Ascending aorta (tissue), 2 donors: ENCODE results near the gene KRTAP2-4. TPM values are rescaled to one million over a fixed set of nuclear protein-coding genes. Genes with fewer than 3 reads are reported as not detected.
"Not testable (repeated sequence)": the region's sequence is repeated elsewhere in the genome, so short reads cannot be mapped to it uniquely, and the experiment has no call there.

Experiments
- DNase-seq, 2 donors: peaks; one replicate each; pipeline ENCODE4 v3.0.0-alpha.2; 2019; ENCODE audit warnings: low spot score in 2 of 2
- H3K27ac ChIP-seq, 2 donors: fragments of 200-600 bp; sonication (generic); one replicate each; pipeline ENCODE4 v1.5.1; 2016 to 2017; ENCODE audit warnings: mild to moderate bottlenecking in 1 of 2
- H3K27me3 ChIP-seq: fragments of 200-600 bp; sonication (generic); one replicate; pipeline ENCODE4 v1.5.1; 2017
- H3K36me3 ChIP-seq, 2 donors: fragments of 200-600 bp; sonication (generic); one replicate each; pipeline ENCODE4 v1.5.1; 2016
- H3K4me1 ChIP-seq, 2 donors: fragments of 200-600 bp; sonication (generic); one replicate each; pipeline ENCODE4 v1.5.1; 2016 to 2017; ENCODE audit warnings: mild to moderate bottlenecking in 1 of 2
- H3K4me3 ChIP-seq, 2 donors: fragments of 200-600 bp; sonication (generic); one replicate each; pipeline ENCODE4 v1.5.1; 2016 to 2017; ENCODE audit warnings: mild to moderate bottlenecking in 1 of 2
- H3K9me3 ChIP-seq, 2 donors: fragments of 200-600 bp; sonication (generic); one replicate each; pipeline ENCODE4 v1.5.1; 2016
- intact Hi-C: fragments of 100-400 bp; cut with DNase I; formaldehyde crosslinking; loops from one replicate; pipeline ENCODE4 v1.15.1; 2023
- total RNA-seq: library from RNA; depleted of rRNA; stranded (reverse); fragments of >200 nt; gene quantifications from one replicate; pipeline ENCODE4 v1.1.0, GENCODE V29; 2016
- TF ChIP-seq, protein P1 (sequence below), 3 experiments: fragments of 200-600 bp in 2 of 3; fragments of 450-650 bp in 1 of 3; sonication (generic) in 2 of 3; IDR thresholded peaks; one replicate each; pipeline ENCODE4 v1.5.1; 2016 to 2019; ENCODE audit warnings: antibody characterized with exemption in 3 of 3, mild to moderate bottlenecking in 1 of 3, moderate library complexity in 1 of 3

The KRTAP2-4 gene, protein sequence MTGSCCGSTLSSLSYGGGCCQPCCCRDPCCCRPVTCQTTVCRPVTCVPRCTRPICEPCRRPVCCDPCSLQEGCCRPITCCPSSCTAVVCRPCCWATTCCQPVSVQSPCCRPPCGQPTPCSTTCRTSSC
- total RNA-seq, result not detected

DNA sequence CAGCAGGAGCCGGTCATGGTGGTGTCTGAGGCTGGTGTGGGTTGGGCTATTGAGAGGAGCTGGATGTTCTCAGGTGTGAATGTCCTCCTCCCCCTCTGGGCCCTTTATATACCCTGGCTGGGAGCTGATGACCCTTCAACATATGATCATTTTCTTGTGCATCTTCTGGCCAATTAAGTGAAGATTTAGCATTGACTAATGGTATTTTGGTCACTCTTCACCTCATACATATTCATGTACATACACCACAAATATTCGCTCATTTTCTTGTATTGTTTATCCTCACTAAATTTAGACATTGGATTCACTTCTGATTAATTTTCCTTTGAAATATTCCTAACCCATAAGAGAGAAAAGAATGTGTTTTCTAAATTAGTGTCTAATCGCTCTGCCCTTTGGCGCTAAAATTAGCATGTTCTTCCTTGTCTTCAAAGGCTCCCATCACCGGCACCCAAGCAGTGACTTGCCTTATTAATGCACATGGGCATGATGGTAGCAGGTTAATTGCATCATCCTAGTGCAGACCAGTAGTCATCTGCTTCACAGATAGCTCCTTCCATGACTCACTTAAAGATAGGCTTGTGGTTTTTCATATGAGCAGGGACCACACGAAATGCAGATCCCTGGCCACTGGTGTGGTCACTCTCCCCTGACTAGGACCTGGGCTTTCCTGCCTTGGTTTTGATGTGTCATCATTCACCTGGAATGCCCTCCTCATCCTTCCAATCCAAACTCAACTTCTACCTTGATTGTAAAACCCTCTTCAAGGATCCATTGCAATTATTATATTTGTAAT lies at the start of gene KRTAP2-4:
TSS of gene KRTAP2-4 (minus strand) at position 51 of the 796 bp plus-strand sequence. CDS start at position 17, 34 bp downstream.
- Histone ChIP-seq H3K4me3 (no peak within 1 kb of the TSS), H3K27me3 (no peaks in the 10 kb centered on the region), H3K9me3 (no peaks in the 10 kb centered on the region), H3K27ac (no peak within 1 kb of the TSS), H3K36me3 (no peaks in the 10 kb centered on the region), H3K4me1 (peaks cover 5 to 7% of the 10 kb centered on the region in 2 donors)
- DNase-seq, result no peak
- TF ChIP-seq, protein P1, sequence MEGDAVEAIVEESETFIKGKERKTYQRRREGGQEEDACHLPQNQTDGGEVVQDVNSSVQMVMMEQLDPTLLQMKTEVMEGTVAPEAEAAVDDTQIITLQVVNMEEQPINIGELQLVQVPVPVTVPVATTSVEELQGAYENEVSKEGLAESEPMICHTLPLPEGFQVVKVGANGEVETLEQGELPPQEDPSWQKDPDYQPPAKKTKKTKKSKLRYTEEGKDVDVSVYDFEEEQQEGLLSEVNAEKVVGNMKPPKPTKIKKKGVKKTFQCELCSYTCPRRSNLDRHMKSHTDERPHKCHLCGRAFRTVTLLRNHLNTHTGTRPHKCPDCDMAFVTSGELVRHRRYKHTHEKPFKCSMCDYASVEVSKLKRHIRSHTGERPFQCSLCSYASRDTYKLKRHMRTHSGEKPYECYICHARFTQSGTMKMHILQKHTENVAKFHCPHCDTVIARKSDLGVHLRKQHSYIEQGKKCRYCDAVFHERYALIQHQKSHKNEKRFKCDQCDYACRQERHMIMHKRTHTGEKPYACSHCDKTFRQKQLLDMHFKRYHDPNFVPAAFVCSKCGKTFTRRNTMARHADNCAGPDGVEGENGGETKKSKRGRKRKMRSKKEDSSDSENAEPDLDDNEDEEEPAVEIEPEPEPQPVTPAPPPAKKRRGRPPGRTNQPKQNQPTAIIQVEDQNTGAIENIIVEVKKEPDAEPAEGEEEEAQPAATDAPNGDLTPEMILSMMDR (IDR thresholded peaks at IDR 0.05), result no peak
- intact Hi-C loops, result no loop called here

DNA sequence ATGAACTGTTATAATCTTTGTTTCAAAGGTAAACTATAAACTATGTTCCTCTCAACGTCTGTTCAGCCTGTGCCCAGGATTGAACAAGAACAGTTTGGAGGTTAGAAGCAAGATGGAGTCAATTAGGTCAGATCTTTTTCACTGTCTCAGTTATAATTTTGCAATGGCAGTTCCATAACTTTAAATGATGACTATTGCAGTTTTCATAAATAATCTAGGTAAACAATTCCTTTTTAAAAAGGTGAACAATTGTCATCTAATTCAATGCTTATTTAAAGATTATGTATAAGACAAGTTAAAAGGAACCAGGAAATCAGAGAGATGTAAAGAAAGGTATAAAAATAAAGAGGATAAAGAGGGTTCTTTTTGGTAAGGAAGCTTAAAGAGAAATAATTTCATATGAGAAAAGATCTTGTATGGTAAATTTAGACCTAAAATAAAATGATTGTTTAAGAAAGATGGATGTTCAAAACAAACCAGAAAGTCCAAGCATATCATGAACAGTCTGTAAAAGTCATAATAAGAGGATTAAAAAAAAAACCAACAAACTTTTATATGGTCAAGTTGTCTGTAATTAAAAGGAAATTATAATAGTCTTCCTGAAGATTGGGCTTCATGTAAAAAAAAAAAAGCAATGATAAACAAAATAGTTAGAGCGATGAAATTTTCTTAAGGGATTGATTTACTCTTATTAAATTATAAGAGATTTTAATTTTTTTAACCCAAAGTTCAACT lies 45.6 kb upstream of the KRTAP2-4 start:
- intact Hi-C loops, result no loop called here
- Histone ChIP-seq H3K4me1 (no peaks in the 10 kb centered on the region), H3K36me3 (no peaks in the 10 kb centered on the region), H3K27me3 (no peaks in the 10 kb centered on the region), H3K4me3 (no peak overlapping the region), H3K9me3 (no peaks in the 10 kb centered on the region), H3K27ac (no peak overlapping the region)
- DNase-seq, result no peak
- TF ChIP-seq, protein P1 (IDR thresholded peaks at IDR 0.05), result no peak

DNA sequence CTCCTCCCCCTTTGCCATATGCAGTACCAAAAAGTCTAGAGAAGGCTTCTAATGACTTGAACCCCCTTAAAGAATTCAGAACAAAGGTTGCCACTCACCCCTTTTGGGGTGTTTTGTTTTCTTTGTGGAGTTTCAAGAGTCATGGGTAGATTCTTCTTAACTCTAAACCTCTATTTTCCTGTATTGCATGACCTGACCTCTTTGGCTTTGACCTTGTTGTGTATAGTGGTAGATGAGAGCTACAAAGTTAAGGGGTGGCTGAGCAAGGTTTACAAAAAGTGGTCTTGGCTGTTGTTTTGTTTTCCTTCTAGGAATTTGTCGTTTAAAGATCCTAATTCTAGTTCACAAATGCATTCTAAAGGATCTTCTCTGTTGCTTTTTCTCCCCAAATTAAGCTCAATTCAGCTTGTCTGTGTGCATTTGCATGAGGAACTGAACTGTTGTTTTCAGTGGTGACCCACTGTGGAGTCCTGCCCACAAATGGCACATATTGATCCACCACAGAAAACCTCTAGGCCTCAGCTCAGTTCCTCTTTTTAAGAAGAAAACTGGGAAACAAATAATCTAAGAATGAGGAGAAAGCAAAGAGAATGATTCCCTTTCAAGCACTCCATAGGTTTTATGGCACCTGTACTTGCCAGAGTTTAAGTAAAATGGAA lies 43.2 kb upstream of the KRTAP2-4 start:
- DNase-seq, H3K27me3 ChIP-seq, H3K27ac ChIP-seq, H3K4me1 ChIP-seq, H3K9me3 ChIP-seq, intact Hi-C loops, H3K36me3 ChIP-seq, H3K4me3 ChIP-seq: not testable (repeated sequence)

DNA sequence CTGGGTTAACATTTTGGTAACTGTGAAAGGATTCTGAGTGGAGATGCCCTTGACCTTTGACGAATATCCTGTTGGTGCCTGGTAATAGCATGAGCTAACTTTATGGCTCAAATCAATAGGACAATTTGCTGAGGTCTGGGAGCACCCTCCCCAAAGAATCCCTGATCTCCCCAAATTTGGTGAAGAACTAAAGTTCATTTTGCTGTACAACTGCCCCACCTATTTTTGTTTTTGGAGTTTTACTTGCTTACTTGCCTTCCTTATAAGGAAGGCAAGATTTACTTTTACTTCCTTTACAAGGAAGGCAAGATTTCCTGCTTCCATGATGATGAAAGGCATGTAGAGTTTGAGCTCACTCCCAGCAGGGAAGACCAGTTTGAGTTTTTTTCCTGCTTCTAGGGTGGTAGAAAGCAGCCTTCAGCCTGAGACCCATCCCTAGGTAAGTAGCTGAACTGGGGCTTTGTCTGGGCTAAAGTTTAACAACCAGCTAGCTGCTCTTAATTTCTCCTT lies 42.3 kb upstream of the KRTAP2-4 start:
- Histone ChIP-seq H3K27me3 (no peaks in the 10 kb centered on the region), H3K27ac (no peak overlapping the region), H3K4me1 (no peaks in the 10 kb centered on the region), H3K4me3 (no peak overlapping the region), H3K36me3 (no peaks in the 10 kb centered on the region), H3K9me3 (no peaks in the 10 kb centered on the region)
- no peak for DNase-seq
- intact Hi-C loops, result no loop called here
- TF ChIP-seq, protein P1 (IDR thresholded peaks at IDR 0.05), result no peak

DNA sequence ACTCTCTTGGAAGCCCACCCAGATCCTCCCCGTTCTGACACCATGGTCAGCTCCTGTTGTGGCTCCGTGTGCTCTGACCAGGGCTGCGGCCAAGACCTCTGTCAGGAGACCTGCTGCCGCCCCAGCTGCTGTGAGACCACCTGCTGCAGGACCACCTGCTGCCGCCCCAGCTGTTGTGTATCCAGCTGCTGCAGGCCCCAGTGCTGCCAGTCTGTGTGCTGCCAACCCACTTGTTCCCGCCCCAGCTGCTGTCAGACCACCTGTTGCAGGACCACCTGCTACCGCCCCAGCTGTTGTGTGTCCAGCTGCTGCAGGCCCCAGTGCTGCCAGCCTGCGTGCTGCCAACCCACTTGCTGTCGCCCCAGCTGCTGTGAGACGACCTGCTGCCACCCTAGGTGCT lies 39.7 kb upstream of the KRTAP2-4 start, which contains the start of gene KRTAP4-9:
TSS of gene KRTAP4-9 (plus strand) at position 43 of the 400 bp plus-strand sequence. CDS start at position 43, 0 bp downstream.
- H3K4me3 ChIP-seq, H3K9me3 ChIP-seq, intact Hi-C loops, H3K27ac ChIP-seq, H3K36me3 ChIP-seq, DNase-seq, H3K4me1 ChIP-seq, H3K27me3 ChIP-seq: not testable (repeated sequence)

DNA sequence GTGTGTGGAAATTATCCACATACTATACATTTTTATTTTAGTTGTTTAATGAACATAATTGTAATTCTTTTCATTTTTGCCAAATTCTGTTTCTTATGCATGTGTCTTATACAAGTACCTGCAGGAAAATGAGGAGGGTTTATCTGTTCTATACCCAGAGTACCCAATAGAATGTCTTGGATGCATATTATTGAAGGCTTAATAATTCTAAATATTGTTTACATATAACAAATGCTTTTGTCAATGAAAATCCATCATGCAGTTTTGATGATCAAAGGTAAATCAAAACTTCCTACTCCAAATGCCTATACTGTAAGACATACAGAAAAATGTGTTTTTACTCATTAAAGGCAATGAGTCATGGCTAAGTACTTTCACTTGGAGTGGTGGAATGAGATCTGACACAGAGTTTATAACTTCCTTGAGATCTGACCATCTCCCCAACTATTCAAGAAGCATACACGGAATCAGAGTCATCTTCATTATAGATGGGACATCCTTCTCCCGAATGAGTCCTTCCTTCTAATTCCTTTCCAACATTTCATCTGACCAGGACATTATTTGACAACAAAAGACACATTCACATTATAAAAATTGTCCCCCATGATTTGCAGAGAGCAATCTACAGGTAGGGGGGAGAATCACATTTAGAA lies 38.8 kb upstream of the KRTAP2-4 start:
- H3K4me1 ChIP-seq, H3K27me3 ChIP-seq, H3K9me3 ChIP-seq, DNase-seq, H3K27ac ChIP-seq, H3K36me3 ChIP-seq, H3K4me3 ChIP-seq, intact Hi-C loops: not testable (repeated sequence)
